OCI-LY7 (cell line): ENCODE results near the gene DCAF15. TPM values are rescaled to one million over a fixed set of nuclear protein-coding genes. Genes with fewer than 3 reads are reported as not detected.

Source experiments
- BruUV-seq: library from RNA; stranded (reverse); fragments of 400-500 nt; replicated peaks from 2 replicates; lab custom pipeline; 2021; lab: Mats Ljungman, UMichigan
- CTCF ChIA-PET: fragments of 300-600 bp; sonication (Branson Sonifier 250); formaldehyde crosslinking; loops from one replicate; lab custom pipeline; 2022; ENCODE audit warnings: antibody characterized with exemption; ENCODE audit not compliant: unreplicated experiment; lab: Charles Lee
- POLR2A ChIA-PET: fragments of 300-600 bp; sonication (Branson Sonifier 250); formaldehyde crosslinking; loops from one replicate; lab custom pipeline; 2022; ENCODE audit warnings: antibody characterized with exemption; lab: Charles Lee
- DNase-seq: peaks from one replicate; pipeline ENCODE4 v3.0.0-alpha.2; 2015; ENCODE audit warnings: low spot score
- H2AFZ ChIP-seq: fragments of 200-600 bp; sonication (generic), shearing (Covaris generic); 2 replicates; pipeline ENCODE4 v1.6.1; 2014; ENCODE audit warnings: mild to moderate bottlenecking, antibody characterized with exemption, low read length, moderate library complexity
- H3K27ac ChIP-seq: fragments of 200-600 bp; sonication (generic); 2 replicates; pipeline ENCODE4 v1.5.1; 2014; ENCODE audit warnings: mixed run types, low read depth, mild to moderate bottlenecking, moderate library complexity, low read length, inconsistent platforms; ENCODE audit not compliant: poor library complexity, severe bottlenecking
- H3K36me3 ChIP-seq: fragments of 200-600 bp; sonication (generic); 2 replicates; pipeline ENCODE4 v1.6.1; 2014; ENCODE audit warnings: mild to moderate bottlenecking, antibody characterized with exemption, low read length, moderate library complexity, mixed read lengths; ENCODE audit not compliant: insufficient read depth
- H3K4me1 ChIP-seq: fragments of 200-600 bp; sonication (generic); 2 replicates; pipeline ENCODE4 v1.5.1; 2014; ENCODE audit warnings: mild to moderate bottlenecking, low read length; ENCODE audit not compliant: insufficient read depth, poor library complexity, severe bottlenecking
- H3K4me2 ChIP-seq: fragments of 200-600 bp; sonication (generic); 2 replicates; pipeline ENCODE4 v1.6.1; 2014; ENCODE audit warnings: mild to moderate bottlenecking, low read length
- H3K4me3 ChIP-seq: fragments of 200-600 bp; sonication (generic); 2 replicates; pipeline ENCODE4 v1.5.1; 2014; ENCODE audit warnings: mild to moderate bottlenecking, low read depth, low read length; ENCODE audit not compliant: poor library complexity, severe bottlenecking
- H3K79me2 ChIP-seq: fragments of 200-600 bp; sonication (generic); 2 replicates; pipeline ENCODE4 v1.6.1; 2016; ENCODE audit warnings: low read depth, mild to moderate bottlenecking, low read length, moderate library complexity, mixed read lengths; ENCODE audit not compliant: insufficient read depth
- H3K9me2 ChIP-seq: fragments of 200-600 bp; sonication (generic); 2 replicates; pipeline ENCODE4 v1.6.1; 2016; ENCODE audit warnings: mild to moderate bottlenecking, low read length, mixed read lengths; ENCODE audit not compliant: insufficient read depth
- H3K9me3 ChIP-seq: fragments of 200-600 bp; sonication (generic); 2 replicates; pipeline ENCODE4 v1.6.1; 2014; ENCODE audit warnings: mild to moderate bottlenecking, mixed run types, low read length, mixed read lengths
- H4K20me1 ChIP-seq: fragments of 200-600 bp; sonication (generic); 2 replicates; pipeline ENCODE4 v1.6.1; 2014; ENCODE audit warnings: mild to moderate bottlenecking, antibody characterized with exemption, low read length, moderate library complexity, mixed read lengths; ENCODE audit not compliant: insufficient read depth
- EZH2phosphoT487 ChIP-seq: fragments of 200-600 bp; sonication (generic); IDR thresholded peaks from 2 replicates; pipeline ENCODE4 v1.6.1; 2018; ENCODE audit warnings: low read depth, borderline replicate concordance, mild to moderate bottlenecking, mixed run types, antibody characterized with exemption, low read length, moderate library complexity, mixed read lengths
- intact Hi-C: fragments of 100-400 bp; cut with micrococcal nuclease; formaldehyde crosslinking; loops from one replicate; pipeline ENCODE4 v1.10.0; 2022; ENCODE audit not compliant: unreplicated experiment
- total RNA-seq, 2 experiments: library from RNA; depleted of rRNA in 1 of 2; stranded (reverse); fragments of >200 nt in 1 of 2; shearing (Covaris generic) in 1 of 2; gene quantifications; 2 replicates each; pipeline ENCODE4 v1.2.3, GENCODE V29; 2014 to 2022
- TF ChIP-seq, protein P1 (sequence below): fragments of 200-600 bp; sonication (generic); conservative IDR thresholded peaks from 2 replicates; pipeline ENCODE4 v1.5.1; 2014; ENCODE audit warnings: mild to moderate bottlenecking, antibody characterized with exemption, low read length, moderate library complexity, mixed read lengths

The DCAF15 gene
- total RNA-seq, 2 experiments from 2014 or later: 71.3 to 86.2 TPM

DNA sequence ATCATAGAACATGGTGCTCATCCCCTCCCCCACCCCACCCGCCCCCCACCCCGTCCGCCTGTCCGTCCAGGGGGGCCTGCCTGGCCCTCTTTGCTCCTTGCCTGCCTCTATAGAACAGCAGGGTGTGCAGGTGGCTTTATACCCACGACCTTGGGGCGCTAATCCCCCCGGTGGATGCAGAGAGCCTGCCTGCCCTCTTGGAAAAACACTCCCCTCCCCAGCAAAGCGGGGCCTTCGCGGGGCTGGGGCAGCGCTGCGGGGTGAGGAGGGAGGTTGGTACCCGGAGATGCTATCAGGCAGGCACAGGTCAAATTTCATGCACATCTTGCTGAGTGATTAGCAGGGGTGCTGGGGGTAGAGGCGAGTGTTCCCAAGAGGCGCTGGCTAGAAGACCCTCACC, 31.9 kb downstream of the DCAF15 start:
- Histone ChIP-seq H3K79me2 (no peaks in the 10 kb centered on the region), H3K9me2 (no peaks in the 10 kb centered on the region), H3K4me2 (peak overlapping the region; percentile 38), H3K4me1 (peaks cover 78% of the 10 kb centered on the region), H2AFZ (no peak overlapping the region), H3K36me3 (peaks cover 39% of the 10 kb centered on the region), H3K27ac (peak overlapping the region; percentile 99), H4K20me1 (no peaks in the 10 kb centered on the region), H3K9me3 (no peaks in the 10 kb centered on the region), H3K4me3 (no peak overlapping the region)
- ChIA-PET POLR2A (interaction anchor here (0.5 to 6.1 kb wide), 3 partner anchors 20 to 63 kb away, joined by 4 to 39 read pairs (median 4); partner anchors contain the start of gene RFX1), CTCF (no interaction called here)
- BruUV-seq: no TSS peak
- intact Hi-C loops: loop anchor here (2.0 kb wide), 1 partner anchor 31 kb away; the partner anchor contains the start of gene DCAF15
- no peak for DNase-seq
- TF ChIP-seq EZH2phosphoT487: no peak
- TF ChIP-seq, protein P1, sequence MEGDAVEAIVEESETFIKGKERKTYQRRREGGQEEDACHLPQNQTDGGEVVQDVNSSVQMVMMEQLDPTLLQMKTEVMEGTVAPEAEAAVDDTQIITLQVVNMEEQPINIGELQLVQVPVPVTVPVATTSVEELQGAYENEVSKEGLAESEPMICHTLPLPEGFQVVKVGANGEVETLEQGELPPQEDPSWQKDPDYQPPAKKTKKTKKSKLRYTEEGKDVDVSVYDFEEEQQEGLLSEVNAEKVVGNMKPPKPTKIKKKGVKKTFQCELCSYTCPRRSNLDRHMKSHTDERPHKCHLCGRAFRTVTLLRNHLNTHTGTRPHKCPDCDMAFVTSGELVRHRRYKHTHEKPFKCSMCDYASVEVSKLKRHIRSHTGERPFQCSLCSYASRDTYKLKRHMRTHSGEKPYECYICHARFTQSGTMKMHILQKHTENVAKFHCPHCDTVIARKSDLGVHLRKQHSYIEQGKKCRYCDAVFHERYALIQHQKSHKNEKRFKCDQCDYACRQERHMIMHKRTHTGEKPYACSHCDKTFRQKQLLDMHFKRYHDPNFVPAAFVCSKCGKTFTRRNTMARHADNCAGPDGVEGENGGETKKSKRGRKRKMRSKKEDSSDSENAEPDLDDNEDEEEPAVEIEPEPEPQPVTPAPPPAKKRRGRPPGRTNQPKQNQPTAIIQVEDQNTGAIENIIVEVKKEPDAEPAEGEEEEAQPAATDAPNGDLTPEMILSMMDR: no peak

DNA sequence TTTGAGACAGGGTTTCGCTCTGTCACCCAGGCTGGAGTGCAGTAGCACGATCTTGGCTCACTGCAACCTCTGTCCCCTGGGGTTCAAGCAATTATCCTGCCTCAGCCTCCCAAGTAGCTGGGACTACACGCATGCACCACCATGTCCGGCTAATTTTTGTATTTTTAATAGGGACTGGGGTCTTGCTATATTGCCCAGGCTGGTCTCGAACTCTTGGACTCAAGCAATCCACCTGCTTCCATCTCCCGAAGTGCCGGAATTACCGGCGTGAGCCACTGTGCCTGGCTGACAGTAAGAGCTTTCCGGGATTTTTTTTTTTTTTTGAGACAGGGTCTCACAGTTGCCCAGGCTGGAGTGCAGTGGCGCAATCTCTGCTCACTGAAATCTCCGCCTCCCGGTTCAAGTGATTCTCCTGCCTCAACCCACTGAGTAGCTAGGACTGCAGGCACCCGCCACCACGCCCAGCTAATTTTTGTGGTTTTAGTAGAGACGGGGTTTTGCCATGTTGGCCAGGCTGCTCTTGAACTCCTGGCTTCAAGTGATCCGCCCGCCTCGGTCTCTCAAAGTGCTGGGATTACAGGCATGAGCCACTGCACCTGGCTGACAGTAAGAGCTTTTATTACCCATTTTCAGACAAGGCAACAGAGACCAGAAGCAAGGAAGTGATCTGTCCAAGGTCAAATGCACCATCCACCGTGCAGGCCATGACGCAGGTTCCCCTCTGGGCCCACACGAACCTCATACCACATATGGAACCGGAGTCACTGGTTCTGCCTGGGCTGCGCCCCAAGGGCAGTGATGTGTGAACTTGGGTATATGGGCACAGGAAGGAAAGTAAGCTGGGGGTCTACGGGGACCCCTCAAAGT, 32.8 kb downstream of the DCAF15 start:
- no TSS peak for BruUV-seq
- no peaks in the 10 kb centered on the region for H3K9me2 ChIP-seq
- H3K36me3 ChIP-seq: peaks cover 38% of the 10 kb centered on the region
- no peaks in the 10 kb centered on the region for H3K9me3 ChIP-seq
- H3K4me1 ChIP-seq: peaks cover 80% of the 10 kb centered on the region
- H3K79me2 ChIP-seq: no peaks in the 10 kb centered on the region
- no peaks in the 10 kb centered on the region for H4K20me1 ChIP-seq
- ChIA-PET POLR2A (interaction anchor here (0.6 to 6.1 kb wide), 5 partner anchors 19 to 62 kb away, joined by 3 to 39 read pairs (median 4); partner anchors contain the start of gene RFX1), CTCF (no interaction called here)
- intact Hi-C loops: loop anchor here (2.0 kb wide), 1 partner anchor 32 kb away; the partner anchor contains the start of gene DCAF15
- DNase-seq: peak; percentile 48
- H3K4me2 ChIP-seq: peak overlapping the region; percentile 98
- H3K4me3 ChIP-seq: peak overlapping the region; percentile 67
- peak overlapping the region; percentile 99 for H3K27ac ChIP-seq
- TF ChIP-seq, protein P1: no peak
- no peak for TF ChIP-seq EZH2phosphoT487
- H2AFZ ChIP-seq: no peak overlapping the region; the same call in 1 of the 2 replicates
